Ovary (tissue), 9 donors: ENCODE results near the gene CTPS1. TPM values are rescaled to one million over a fixed set of nuclear protein-coding genes. Genes with fewer than 3 reads are reported as not detected.

Source experiments
- DNase-seq, 5 donors: peaks; one replicate each; pipeline ENCODE4 v3.0.0-alpha.2; 2019 to 2020
- H3K27ac ChIP-seq, 2 donors: fragments of 200-600 bp; one replicate each; pipeline versions ENCODE4 v1.5.1 to v1.8.0; 2019 to 2022
- H3K27me3 ChIP-seq: fragments of 200-600 bp; one replicate; pipeline ENCODE4 v1.8.0; 2022
- H3K36me3 ChIP-seq: fragments of 200-600 bp; sonication (generic); one replicate; pipeline ENCODE4 v1.5.1; 2019
- H3K4me1 ChIP-seq: one replicate; pipeline ENCODE4 v1.8.1; 2013; ENCODE audit warnings: mild to moderate bottlenecking, moderate library complexity; ENCODE audit not compliant: insufficient read depth
- H3K4me3 ChIP-seq: fragments of 200-600 bp; sonication (generic); one replicate; pipeline ENCODE4 v1.5.1; 2017
- H3K9me3 ChIP-seq, 2 donors: fragments of 200-600 bp in 1 of 2; sonication (generic) in 1 of 2; one replicate each; pipeline versions ENCODE4 v1.5.1 to v1.8.1; 2013 to 2019; ENCODE audit warnings: mild to moderate bottlenecking in 1 of 2, moderate library complexity in 1 of 2
- CTCF ChIP-seq, 3 donors: fragments of 450-650 bp in 2 of 3; fragments of 200-600 bp in 1 of 3; IDR thresholded peaks; one replicate each; pipeline versions ENCODE4 v1.5.1 to v1.8.0; 2016 to 2022; ENCODE audit warnings: antibody characterized with exemption in 3 of 3, mild to moderate bottlenecking in 1 of 3
- EP300 ChIP-seq: sonication (generic); formaldehyde crosslinking; IDR thresholded peaks from one replicate; pipeline ENCODE4 v1.6.1; 2017; ENCODE audit warnings: antibody characterized with exemption
- POLR2A ChIP-seq: fragments of 450-650 bp; IDR thresholded peaks from one replicate; pipeline ENCODE4 v1.6.1; 2017; ENCODE audit warnings: antibody characterized with exemption, mild to moderate bottlenecking, moderate library complexity
- WGBS, 3 donors: extraction: QIAGEN DNeasy Blood & Tissue Kit in 1 of 3; methylation state at CpG; one replicate each; pipeline versions ENCODE4 v1.1.5 to v1.1.7; 2013 to 2017; 5-methylcytosine and 5-hydroxymethylcytosine counted together
- intact Hi-C, 4 donors: fragments of 100-400 bp; cut with DNase I; formaldehyde crosslinking; loops; one replicate each; pipeline versions ENCODE4 v1.11.0 to v1.15.1; 2022 to 2023
- polyA plus RNA-seq, 2 donors: library from polyadenylated mRNA; stranded (reverse); fragments of 200-250 nt in 1 of 2; fragments of 350-450 nt in 1 of 2; fragmentation: Illumina TruSeq in 1 of 2; extraction: RNeasy Lipid Tissue Mini Kit (QIAGEN cat#74804) in 1 of 2; gene quantifications; one replicate each; pipeline ENCODE4 v1.2.3, GENCODE V29; 2013 to 2014
- small RNA-seq: library from RNA; depleted of rRNA; stranded (forward); fragments of <200 nt; gene quantifications from one replicate; pipeline ENCODE3, GENCODE V24; 2016
- total RNA-seq, 7 donors: library from RNA; depleted of rRNA in 2 of 7; stranded (reverse); fragments of >200 nt in 2 of 7; fragmentation: NEBNext Ultra II Directional in 3 of 7; extraction: Animal tissue kit (Norgen Biotek cat#: 25700) in 3 of 7; gene quantifications; one replicate each; pipeline versions ENCODE4 v1.1.0 to v1.2.4, GENCODE V29; 2016 to 2023
- donor health status: DM: no; HTN: no; CAD: no; lungs with moderate emphysema.
- donor health status: DM: no; HTN: no; CAD: no.
- donor health status: Bipolar disorder and iron deficiency.
- donor health status: DM: yes; HTN: yes; CAD: no.
- donor health status: DM: no; HTN: no; CAD: no.
- donor health status: DM: yes; HTN: yes; CAD: no.

Gene CTPS1
- total and polyA plus RNA-seq, 9 donors, result 5.9 to 34.3 (median 22.6) TPM

GRCh38 chr1:41051022-41051421, 71.5 kb downstream of the CTPS1 start:
- 90 to 94% (median 91%) methylated on average over 1 of the region's 1 CpG for WGBS, 3 donors
- Histone ChIP-seq H3K4me3 (no peak overlapping the region), H3K4me1 (no peaks in the 10 kb centered on the region), H3K36me3 (no peaks in the 10 kb centered on the region), H3K9me3 (no peaks in the 10 kb centered on the region), H3K27me3 (no peaks in the 10 kb centered on the region), H3K27ac (no peak overlapping the region)
- intact Hi-C loops, result no loop called here
- no peak for DNase-seq
- no peak for TF ChIP-seq POLR2A
- TF ChIP-seq CTCF (IDR thresholded peaks at IDR 0.05), result no peak
- TF ChIP-seq EP300, result no peak

DNA sequence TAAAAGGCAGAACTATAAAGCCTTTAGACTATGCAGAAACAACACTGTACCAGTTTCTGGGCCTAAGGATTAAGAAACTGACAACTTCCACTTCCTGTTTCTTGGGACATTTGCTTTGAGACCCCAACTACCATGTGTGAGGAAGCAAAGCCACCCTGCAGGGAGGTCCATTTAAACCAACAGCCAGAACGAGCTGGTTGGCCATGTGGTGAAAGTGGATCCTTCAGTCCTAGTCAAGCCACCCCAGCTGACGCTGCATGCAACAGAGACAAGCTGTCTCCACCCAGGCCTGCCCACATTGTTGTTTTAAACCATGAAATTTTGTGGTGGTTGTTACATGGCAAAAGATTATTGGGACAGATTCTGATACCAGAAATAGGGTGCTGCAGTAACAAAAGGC, 73.8 kb downstream of the CTPS1 start:
- DNase-seq, result no peak
- Histone ChIP-seq H3K9me3 (no peaks in the 10 kb centered on the region), H3K4me1 (no peaks in the 10 kb centered on the region), H3K27me3 (no peaks in the 10 kb centered on the region), H3K27ac (no peak overlapping the region), H3K4me3 (no peak overlapping the region), H3K36me3 (no peaks in the 10 kb centered on the region)
- intact Hi-C loops, result no loop called here
- 78 to 82% (median 78%) methylated on average over 2 of the region's 2 CpGs for WGBS, 3 donors
- no peak for TF ChIP-seq CTCF (IDR thresholded peaks at IDR 0.05)
- no peak for TF ChIP-seq POLR2A
- TF ChIP-seq EP300, result no peak

DNA sequence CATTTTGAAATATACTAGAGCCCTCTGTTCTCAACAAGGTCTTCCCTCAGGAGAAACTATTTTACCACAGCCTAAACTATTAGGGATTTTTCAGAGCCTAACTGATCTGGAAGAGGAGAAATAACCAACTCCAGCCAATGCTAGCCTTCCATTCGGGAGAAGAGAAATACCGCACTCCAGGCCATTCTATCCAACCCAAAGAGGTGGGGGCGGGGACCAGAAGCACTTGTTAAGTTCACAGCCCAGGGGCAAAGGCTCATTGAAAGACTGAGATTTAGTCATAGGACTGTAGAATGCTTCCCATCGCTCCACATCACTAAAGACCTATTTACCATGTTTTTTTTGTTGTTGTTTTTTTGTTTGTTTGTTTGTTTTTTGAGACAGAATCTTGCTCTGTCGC, 77.4 kb downstream of the CTPS1 start:
- no peaks in the 10 kb centered on the region for H3K27me3 ChIP-seq
- no peak for DNase-seq
- 89 to 95% (median 92%) methylated on average over 5 of the region's 5 CpGs for WGBS, 3 donors

More for the DNA sequence above, 77.4 kb downstream of the CTPS1 start:
- no peak for TF ChIP-seq CTCF (IDR thresholded peaks at IDR 0.05)
- no peak for TF ChIP-seq POLR2A
- no peak for TF ChIP-seq EP300
- H3K4me3 ChIP-seq, result no peak overlapping the region
- H3K36me3 ChIP-seq, result no peaks in the 10 kb centered on the region
- no peak overlapping the region for H3K27ac ChIP-seq
- H3K4me1 ChIP-seq, result no peaks in the 10 kb centered on the region
- no peaks in the 10 kb centered on the region for H3K9me3 ChIP-seq
- intact Hi-C loops, result no loop called here

Small RNAs within 50 kb of the gene (small RNA-seq; reads per million reads assigned to genes)
- not detected for gene UBE2V1P8

Other genes with a start within 250 kb of the CTPS1 start
- gene KCNQ4, start 195.9 kb upstream of the CTPS1 start, total RNA-seq, result 1 to 10 TPM in 2 of 7 donors, under 1 TPM in 5; 0.36 to 3.1 (median 0.84) TPM
- gene KCNQ4, start 195.9 kb upstream of the CTPS1 start, polyA plus RNA-seq, result 1 to 10 TPM in 1 of 2 donors, under 1 TPM in 1; 0.73 to 1.1 TPM
- 100 to 1,000 TPM in 1 of 7 donors, 10 to 100 TPM in 6; 16.4 to 149 (median 24.3) TPM for gene CITED4, start 117.3 kb upstream of the CTPS1 start, total RNA-seq
- 1 to 10 TPM in 1 of 2 donors, under 1 TPM in 1; 0.75 to 5.2 TPM for gene CITED4, start 117.3 kb upstream of the CTPS1 start, polyA plus RNA-seq
- 1 to 10 TPM in 2 of 7 donors, under 1 TPM in 5; 0.55 to 1.2 (median 0.72) TPM for gene SLFNL1, start 42.0 kb downstream of the CTPS1 start, total RNA-seq
- gene SLFNL1, start 42.0 kb downstream of the CTPS1 start, polyA plus RNA-seq, result under 1 TPM; 0.05 to 0.23 TPM